Left colon (tissue), 2 donors: Measurements from ENCODE around the gene KRTAP21-2. TPM values are rescaled to one million over a fixed set of nuclear protein-coding genes. Genes with fewer than 3 reads are reported as not detected.

Experiments used
- total RNA-seq, 2 donors: library from RNA; stranded (reverse); fragmentation: NEBNext Ultra II Directional; extraction: Animal tissue kit (Norgen Biotek cat#: 25700); gene quantifications; one replicate each; pipeline ENCODE4 v1.2.1, GENCODE V29; 2021
- donor health status: DM: no; HTN: no; CAD: no.
- donor health status: DM: yes; HTN: yes; CAD: no.

KRTAP21-2 gene
- total RNA-seq, 2 donors from 2014 or later: not detected

Other genes with a start within 250 kb of the KRTAP21-2 start
- not detected for gene KRTAP19-5, start 245.1 kb downstream of the KRTAP21-2 start, total RNA-seq
- not detected for gene KRTAP19-6, start 205.4 kb downstream of the KRTAP21-2 start, total RNA-seq
- not detected for gene KRTAP19-7, start 185.9 kb downstream of the KRTAP21-2 start, total RNA-seq
- not detected for gene KRTAP22-2, start 156.9 kb downstream of the KRTAP21-2 start, total RNA-seq
- gene KRTAP6-3, start 154.8 kb downstream of the KRTAP21-2 start, total RNA-seq: not detected
- gene KRTAP6-2, start 148.4 kb downstream of the KRTAP21-2 start, total RNA-seq: not detected
- gene KRTAP22-1, start 146.2 kb downstream of the KRTAP21-2 start, total RNA-seq: not detected
- not detected for gene KRTAP6-1, start 133.3 kb downstream of the KRTAP21-2 start, total RNA-seq
- not detected for gene KRTAP20-1, start 130.8 kb downstream of the KRTAP21-2 start, total RNA-seq
- gene KRTAP20-4, start 126.6 kb downstream of the KRTAP21-2 start, total RNA-seq: not detected
- gene KRTAP20-2, start 112.1 kb downstream of the KRTAP21-2 start, total RNA-seq: not detected
- not detected for gene KRTAP20-3, start 104.4 kb downstream of the KRTAP21-2 start, total RNA-seq
- gene KRTAP21-3, start 28.5 kb downstream of the KRTAP21-2 start, total RNA-seq: not detected
- not detected for gene KRTAP21-1, start 8.2 kb upstream of the KRTAP21-2 start, total RNA-seq
- not detected for gene KRTAP8-1, start 66.0 kb upstream of the KRTAP21-2 start, total RNA-seq
- not detected for gene KRTAP7-1, start 82.5 kb upstream of the KRTAP21-2 start, total RNA-seq
- gene KRTAP11-1, start 134.3 kb upstream of the KRTAP21-2 start, total RNA-seq: not detected